ENCODE measurements around the gene B4GALT1. TPM values are rescaled to one million over a fixed set of nuclear protein-coding genes. Genes with fewer than 3 reads are reported as not detected.
"Not testable (repeated sequence)": the region's sequence is repeated elsewhere in the genome, so short reads cannot be mapped to it uniquely, and the experiment has no call there.

B4GALT1 gene
- total RNA-seq, 1 experiment from 2014 or later: 35.2 TPM

DNA sequence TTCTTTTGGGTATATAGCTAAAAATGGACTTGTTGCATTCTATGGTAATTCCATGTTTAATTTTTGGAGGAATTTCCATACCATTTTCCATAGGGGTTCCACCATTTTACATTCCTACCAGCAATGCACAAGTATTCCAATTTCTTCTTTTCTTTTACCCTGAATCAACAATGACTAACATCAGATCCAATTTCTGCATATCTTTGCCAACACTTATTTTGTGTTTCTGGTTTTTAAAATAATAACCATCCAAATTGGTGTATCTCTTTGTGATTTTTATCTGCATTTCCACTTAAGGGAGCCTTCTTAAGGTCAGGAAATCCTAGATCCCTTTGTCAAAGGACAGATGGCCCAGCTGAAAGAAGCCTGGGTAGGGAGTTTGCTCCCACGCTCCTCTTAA, 61.2 kb downstream of the B4GALT1 start:
- H3K4me3 ChIP-seq: no peak overlapping the region
- H3K27me3 ChIP-seq: no peaks in the 10 kb centered on the region
- no peak for DNase-seq
- peaks cover 7% of the 10 kb centered on the region for H3K36me3 ChIP-seq
- H3K9me3 ChIP-seq: no peaks in the 10 kb centered on the region

DNA sequence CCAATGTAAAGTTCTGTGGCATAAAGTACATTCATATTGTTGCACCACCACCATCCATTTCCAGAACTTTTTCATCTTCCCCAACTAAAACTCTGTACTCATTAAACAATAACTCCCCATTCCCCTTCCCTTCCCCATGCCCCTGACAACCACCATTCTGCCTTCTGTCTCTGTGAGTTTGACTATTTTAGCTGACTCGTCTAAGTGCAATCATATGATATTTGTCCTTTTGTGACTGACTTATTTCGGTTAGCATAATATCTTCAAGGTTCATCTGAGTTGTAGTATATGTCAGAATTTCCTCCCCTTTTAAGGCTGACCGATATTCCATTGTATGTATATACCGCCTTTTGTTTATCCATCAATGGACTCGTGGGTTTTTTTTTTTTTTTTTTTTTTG, 61.6 kb downstream of the B4GALT1 start:
- Histone ChIP-seq H3K27me3 (no peaks in the 10 kb centered on the region), H3K36me3 (peaks cover 7% of the 10 kb centered on the region), H3K9me3 (no peaks in the 10 kb centered on the region; the same call in 1 of the 2 replicates), H3K4me3 (no peak overlapping the region)
- DNase-seq: no peak

DNA sequence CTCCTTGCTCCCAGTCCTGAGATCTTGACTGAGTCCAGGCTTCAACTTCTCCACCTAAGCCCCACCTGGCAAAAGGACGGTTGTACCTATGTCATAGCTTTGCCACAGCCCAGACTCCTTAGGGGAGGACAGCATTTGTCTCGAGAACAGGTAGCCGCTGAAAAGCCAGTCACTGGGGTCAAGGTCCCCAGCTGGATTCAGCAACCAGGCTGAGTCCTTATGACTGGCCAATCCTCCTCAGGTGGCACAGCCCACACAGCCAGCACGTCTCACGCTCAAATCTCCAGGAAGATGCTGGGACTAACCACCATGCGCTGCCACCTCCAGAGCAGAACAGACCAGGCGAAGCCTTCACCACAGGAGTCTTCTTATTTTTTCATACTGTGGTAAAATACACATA, 62.7 kb downstream of the B4GALT1 start:
- Histone ChIP-seq H3K9me3 (no peaks in the 10 kb centered on the region; the same call in 1 of the 2 replicates), H3K4me3 (no peak overlapping the region), H3K36me3 (peaks cover 2% of the 10 kb centered on the region), H3K27me3 (no peaks in the 10 kb centered on the region)
- no peak for DNase-seq

DNA sequence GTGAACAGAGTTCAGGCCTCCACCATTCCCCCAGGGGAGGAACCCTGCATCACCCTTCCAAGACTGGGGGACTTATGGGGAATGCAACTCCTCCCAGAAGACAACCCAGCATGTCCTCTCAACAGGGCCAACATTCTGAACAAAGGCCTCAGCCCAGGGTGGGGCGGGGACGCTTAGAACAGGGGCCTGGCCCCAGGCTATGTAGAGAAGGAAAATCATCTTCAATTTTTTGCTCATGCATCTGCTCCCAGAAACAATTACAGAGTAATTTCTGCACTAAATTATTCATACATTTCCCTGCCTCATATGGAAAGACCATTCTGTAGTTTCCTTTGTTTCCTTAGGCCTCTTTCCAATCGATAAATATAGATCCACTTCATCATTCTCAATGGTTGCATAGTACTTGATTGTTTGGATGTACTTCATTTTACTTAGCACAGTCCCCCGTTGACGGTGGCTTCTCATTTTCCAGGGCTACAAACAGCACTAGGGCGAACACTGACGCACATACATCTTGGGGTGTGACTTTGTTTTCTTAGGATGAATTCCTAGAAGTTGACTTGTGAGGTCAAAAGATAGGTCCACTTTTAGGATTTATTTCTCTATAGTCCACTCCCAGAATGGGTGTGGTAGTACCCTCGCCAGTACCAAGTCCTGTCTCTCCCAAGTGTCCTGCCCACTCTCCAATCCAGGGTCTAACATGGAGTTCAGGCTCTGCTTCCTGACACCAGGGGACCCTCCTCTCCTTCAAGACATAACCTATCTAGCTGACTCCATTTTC, 63.4 kb downstream of the B4GALT1 start:
- DNase-seq: no peak
- H3K9me3 ChIP-seq: no peaks in the 10 kb centered on the region; the same call in 1 of the 2 replicates

DNA sequence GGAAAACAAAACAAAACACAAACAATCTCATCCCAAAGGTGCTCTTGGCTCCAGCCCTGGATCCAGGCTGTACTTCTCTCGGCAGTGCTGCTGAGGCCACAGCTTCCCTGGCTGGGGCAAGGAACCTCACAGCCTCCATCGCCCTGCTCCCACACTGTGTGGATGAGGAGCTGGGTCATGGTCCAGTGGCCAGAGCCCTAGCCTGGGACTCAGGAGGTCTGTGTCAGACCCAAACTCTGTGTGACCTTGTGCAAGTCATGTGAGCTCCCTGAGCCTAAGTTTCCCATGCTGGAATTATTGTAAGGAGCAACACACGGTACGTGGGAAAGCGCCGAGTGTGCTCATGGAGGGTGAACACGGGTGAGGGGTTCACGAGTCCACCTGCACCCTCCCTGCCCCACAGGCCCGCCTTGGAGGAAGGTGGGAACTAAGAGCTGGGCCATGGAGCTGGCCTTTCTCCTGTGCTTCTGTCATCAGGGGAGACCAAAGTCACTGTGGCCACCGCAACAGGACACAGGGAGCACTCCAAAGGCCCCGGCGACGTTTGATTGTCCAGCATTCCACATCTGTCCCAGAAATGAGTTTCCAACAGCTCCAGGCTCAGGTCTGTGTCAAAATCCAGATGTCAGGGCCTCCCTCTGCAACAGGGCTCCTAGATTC, 64.5 kb downstream of the B4GALT1 start:
- H3K36me3 ChIP-seq: no peaks in the 10 kb centered on the region; the same call in 1 of the 2 replicates
- no peaks in the 10 kb centered on the region; the same call in 1 of the 2 replicates for H3K9me3 ChIP-seq
- no peaks in the 10 kb centered on the region for H3K27me3 ChIP-seq
- DNase-seq: no peak
- H3K4me3 ChIP-seq: no peak overlapping the region

More for the DNA sequence above, 63.4 kb downstream of the B4GALT1 start:
- H3K27me3 ChIP-seq: no peaks in the 10 kb centered on the region
- H3K4me3 ChIP-seq: no peak overlapping the region
- peaks cover 2% of the 10 kb centered on the region; the same call in 1 of the 2 replicates for H3K36me3 ChIP-seq

DNA sequence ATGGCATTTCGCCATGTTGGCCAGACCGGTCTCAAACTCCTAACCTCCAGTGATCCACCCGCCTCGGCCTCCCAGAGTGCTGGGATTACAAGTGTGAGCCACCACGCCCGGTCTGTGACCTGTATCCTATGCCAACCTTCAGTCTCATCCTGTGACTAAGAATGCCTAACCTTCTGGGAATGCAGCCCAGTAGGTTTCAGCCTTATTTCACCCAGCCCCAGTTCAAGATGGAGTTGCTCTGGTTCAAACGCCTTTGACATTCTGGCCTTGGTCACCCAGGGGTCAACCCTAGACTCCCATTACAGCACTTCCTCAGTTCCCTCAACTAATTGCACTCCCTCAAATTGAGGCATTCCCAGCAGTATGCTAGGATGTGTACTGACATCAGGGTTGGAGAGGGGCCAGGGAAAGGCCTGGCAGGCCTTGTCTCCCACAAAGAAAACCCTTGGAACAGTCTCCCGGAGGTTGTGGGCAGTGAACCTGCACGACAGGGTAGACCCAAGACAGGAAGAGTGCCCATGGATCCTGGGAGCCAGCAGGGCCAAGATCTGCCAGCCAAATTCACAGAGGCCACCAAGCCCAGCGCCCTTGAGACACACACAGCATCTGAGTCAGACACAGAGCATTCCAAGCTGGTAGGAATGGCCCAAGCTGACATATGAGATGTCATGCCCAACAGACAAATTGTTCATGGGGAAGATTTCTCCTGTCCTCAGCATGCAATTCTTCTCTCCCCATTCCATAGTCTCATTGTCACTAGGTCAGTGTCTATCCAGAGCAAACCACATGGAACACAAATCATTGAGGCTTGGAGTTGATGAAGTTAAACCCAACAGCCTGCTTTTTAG, 65.8 kb downstream of the B4GALT1 start:
- Histone ChIP-seq H3K27me3 (no peaks in the 10 kb centered on the region), H3K36me3 (no peaks in the 10 kb centered on the region; the same call in 1 of the 2 replicates), H3K9me3 (no peaks in the 10 kb centered on the region; the same call in 1 of the 2 replicates), H3K4me3 (no peak overlapping the region)
- DNase-seq: peak; percentile 93

DNA sequence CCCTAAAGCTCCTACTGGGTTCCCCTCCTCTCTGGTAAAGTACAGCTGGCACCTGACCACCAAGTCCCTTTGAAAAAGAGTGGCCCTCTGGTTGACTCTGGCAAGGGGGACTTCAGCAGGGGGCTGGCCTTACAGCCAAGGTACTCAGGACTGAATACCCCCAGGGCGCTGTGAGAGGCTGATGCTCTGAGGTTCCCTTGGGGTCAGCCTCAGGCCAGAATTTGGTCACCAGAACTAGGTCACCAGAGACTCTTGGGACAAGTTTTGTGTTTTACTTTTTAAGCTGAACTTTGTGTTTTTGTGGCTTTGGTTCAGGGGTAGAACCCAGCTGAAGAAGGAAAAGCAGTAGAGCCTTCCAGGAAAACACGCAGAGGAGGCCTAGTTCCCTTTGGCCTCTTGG, 67.4 kb downstream of the B4GALT1 start:
- no peak overlapping the region for H3K4me3 ChIP-seq
- no peaks in the 10 kb centered on the region; the same call in 1 of the 2 replicates for H3K36me3 ChIP-seq
- no peaks in the 10 kb centered on the region for H3K27me3 ChIP-seq
- no peaks in the 10 kb centered on the region; the same call in 1 of the 2 replicates for H3K9me3 ChIP-seq
- no peak for DNase-seq

DNA sequence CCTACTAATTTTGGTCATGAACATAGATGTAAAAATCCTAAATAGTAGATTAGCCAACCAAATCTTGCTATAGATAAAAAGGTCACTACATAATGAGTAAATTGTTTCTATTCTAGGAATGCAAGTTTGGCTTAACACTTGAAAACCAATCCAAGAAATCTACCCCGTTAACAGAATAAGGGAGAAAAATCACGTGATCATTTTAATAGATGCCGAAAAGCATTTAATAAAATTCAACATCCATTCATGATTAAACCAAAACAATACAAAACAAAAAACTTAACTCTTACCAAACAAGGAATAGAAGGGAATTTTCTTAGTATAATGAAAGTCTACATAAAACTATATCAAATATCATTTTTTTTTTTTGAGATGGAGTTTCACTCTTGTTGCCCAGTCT, 69.9 kb downstream of the B4GALT1 start:
- Histone ChIP-seq H3K27me3 (no peaks in the 10 kb centered on the region), H3K9me3 (peaks cover 2% of the 10 kb centered on the region), H3K36me3 (no peaks in the 10 kb centered on the region; the same call in none of the 2 replicates), H3K4me3 (no peak overlapping the region)
- no peak for DNase-seq

DNA sequence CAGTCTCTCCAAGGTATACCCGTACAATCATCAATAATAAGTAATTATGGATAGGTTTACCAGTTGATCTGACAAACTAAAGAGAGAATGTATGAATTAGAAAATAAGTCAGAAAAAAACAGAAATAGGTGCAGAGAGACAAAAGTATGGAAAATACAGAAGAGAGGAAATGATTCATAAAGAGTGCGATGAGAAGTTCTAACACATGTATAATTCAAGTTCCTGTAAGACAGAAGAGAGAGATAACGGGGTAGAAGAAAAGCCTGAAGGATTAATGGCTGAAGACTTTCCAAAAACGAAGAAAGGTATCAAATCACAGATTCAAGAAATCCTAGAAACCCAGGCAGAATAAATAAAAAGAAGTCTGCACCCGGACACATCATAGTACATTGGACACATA, 74.5 kb downstream of the B4GALT1 start:
- Histone ChIP-seq H3K36me3 (no peaks in the 10 kb centered on the region; the same call in 1 of the 2 replicates), H3K4me3 (no peak overlapping the region), H3K27me3 (no peaks in the 10 kb centered on the region), H3K9me3 (peaks cover 2% of the 10 kb centered on the region; the same call in 1 of the 2 replicates)
- DNase-seq: no peak

DNA sequence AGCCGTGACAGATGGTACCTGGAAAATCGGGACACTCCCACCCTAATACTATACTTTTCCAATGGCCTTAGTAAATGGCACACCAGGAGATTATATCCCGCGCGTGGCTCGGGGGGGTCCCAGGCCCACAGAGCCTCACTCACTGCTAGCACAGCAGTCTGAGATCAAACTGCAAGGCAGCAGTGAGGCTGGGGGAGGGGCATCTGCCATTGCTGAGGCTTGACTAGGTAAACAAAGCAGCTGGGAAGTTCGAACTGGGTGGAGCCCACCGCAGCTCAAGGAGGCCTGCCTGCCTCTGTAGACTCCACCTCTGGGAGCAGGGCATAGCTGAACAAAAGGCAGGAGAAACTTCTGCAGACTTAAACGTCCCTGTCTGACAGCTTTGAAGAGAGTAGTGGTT, 81.5 kb downstream of the B4GALT1 start:
- not testable (repeated sequence) for DNase-seq, H3K36me3 ChIP-seq, H3K9me3 ChIP-seq, H3K4me3 ChIP-seq, H3K27me3 ChIP-seq

DNA sequence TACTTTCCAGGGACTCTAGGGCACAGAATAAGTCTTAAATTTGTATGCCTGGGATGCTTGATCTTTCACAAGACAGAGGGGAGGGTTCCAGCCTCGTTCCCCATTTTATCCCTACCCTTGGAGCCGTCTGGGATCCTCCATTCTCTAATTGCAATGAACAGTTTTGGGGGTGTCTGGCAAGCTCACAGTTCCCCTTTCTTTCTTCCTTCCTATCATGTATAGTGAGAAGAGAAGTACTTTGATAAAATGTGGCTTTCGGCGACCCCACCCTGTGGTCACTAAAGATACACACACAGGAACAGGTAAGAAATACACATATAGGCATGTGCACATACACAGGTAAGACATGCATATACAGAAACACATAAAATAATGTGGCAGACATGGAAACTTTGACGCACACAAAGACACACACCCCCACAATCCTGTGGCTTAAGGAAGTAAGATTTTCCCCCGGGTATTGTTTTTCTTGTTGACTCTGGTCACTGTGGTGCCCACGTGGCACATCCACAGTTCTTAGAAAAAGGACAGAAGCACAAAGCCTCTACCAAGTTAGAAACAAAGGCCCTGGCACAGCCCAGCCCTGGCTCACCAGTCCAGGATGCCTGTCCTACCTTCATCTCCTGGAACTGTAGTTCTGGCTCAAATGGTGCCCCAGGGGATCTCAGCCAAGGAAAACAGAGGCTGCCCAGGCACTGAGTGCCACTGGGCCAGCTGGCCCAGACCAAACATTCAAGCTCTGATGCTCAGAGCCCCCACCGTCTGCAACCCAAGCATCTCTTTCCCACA, 84.4 kb downstream of the B4GALT1 start:
- H3K36me3 ChIP-seq: no peaks in the 10 kb centered on the region
- H3K9me3 ChIP-seq: no peaks in the 10 kb centered on the region
- H3K4me3 ChIP-seq: no peak overlapping the region
- peak; percentile 15 for DNase-seq
- H3K27me3 ChIP-seq: no peaks in the 10 kb centered on the region

DNA sequence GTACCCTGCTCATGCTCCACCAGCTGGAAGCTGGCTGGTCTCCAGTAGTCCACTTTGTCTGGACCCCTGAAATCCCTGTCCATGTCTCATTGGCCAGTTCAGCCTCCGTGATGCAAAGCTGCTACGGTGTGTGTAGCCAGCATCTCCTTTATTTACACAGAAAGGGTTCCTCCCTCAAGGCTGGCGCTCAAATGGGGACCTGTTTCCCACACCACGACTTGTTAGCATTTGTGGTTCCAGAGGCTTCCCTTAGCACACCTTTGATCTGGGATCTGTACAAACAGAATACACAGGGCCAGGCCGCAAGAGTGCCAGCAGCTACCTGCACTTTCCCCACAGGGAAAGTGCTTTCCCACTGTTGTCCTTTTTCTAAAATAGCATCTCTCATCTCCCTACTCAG, 85.0 kb downstream of the B4GALT1 start:
- H3K36me3 ChIP-seq: no peaks in the 10 kb centered on the region
- H3K9me3 ChIP-seq: no peaks in the 10 kb centered on the region
- no peak for DNase-seq
- H3K27me3 ChIP-seq: no peaks in the 10 kb centered on the region
- no peak overlapping the region for H3K4me3 ChIP-seq

DNA sequence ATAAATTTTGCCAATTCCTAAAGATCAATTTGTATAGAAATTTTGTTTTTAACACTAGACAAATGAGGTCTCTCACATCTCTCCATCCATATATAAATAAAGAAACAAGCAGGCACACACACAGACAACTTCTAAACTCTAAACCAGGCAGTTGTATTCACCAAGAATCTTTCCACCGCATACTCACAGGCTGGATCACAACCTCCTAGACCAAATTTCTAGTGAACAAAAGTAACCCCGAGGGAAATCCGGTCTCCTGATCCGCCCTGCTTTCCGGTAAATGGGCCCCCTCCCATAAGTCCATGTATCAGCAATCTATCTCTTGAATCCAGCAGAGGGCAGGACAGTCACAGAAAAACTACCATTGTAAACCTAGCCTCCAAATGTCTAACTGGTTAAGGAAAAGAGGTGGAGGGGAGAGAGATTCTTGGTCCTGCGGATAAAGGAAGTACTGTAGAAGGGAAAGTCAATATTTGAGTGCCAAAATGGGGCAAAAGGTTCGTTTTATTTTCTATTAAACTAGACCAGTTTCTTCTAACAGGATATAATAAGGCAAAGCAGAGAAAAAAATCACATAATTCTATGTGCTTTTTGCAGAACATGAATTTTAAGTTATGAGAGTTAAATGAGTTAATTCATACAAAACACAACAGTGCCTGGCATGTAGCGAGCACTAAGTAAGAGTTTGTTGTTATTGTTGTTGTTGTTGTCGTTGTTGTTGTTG, 85.8 kb downstream of the B4GALT1 start:
- Histone ChIP-seq H3K9me3 (no peaks in the 10 kb centered on the region), H3K36me3 (no peaks in the 10 kb centered on the region; the same call in 1 of the 2 replicates), H3K4me3 (no peak overlapping the region), H3K27me3 (no peaks in the 10 kb centered on the region)
- peak; percentile 52 for DNase-seq

DNA sequence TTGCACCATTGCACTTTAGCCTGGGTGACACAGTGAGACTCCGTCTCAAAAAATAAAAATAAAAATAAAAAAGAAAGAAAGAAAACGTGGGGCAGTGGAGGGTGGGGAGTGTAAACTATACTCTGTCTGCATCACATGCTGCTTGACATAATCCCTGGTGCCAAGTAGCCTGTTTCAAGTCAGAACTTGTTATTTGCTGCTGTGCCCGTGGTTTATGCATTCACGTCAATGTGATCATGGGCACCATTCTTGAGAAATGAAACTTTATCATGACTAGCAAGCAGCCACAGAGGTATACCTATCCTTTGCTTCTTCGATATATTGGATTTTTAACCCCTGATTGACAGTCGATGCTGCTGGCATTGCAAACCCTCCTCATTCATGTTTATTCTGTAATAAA, 86.6 kb downstream of the B4GALT1 start:
- Histone ChIP-seq H3K36me3 (no peaks in the 10 kb centered on the region; the same call in 1 of the 2 replicates), H3K27me3 (no peaks in the 10 kb centered on the region), H3K4me3 (no peak overlapping the region), H3K9me3 (no peaks in the 10 kb centered on the region)
- no peak for DNase-seq

Data from MG63 (cell line).